A549 treated with AZD2906 at 1 μM for 4 hours (cell line): ENCODE measurements around the gene RASGRP1. TPM values are rescaled to one million over a fixed set of nuclear protein-coding genes. Genes with fewer than 3 reads are reported as not detected.

Experiments used
- total RNA-seq: library from RNA; stranded (reverse); fragments of 200-300 nt; extraction: Qiagen RNA extraction; gene quantifications from 5 replicates; pipeline ENCODE4 v1.2.3, GENCODE V29; 2022

RASGRP1 gene
- 0.30 to 0.40 TPM (median 0.33 TPM) in 5 replicates for total RNA-seq

DNA sequence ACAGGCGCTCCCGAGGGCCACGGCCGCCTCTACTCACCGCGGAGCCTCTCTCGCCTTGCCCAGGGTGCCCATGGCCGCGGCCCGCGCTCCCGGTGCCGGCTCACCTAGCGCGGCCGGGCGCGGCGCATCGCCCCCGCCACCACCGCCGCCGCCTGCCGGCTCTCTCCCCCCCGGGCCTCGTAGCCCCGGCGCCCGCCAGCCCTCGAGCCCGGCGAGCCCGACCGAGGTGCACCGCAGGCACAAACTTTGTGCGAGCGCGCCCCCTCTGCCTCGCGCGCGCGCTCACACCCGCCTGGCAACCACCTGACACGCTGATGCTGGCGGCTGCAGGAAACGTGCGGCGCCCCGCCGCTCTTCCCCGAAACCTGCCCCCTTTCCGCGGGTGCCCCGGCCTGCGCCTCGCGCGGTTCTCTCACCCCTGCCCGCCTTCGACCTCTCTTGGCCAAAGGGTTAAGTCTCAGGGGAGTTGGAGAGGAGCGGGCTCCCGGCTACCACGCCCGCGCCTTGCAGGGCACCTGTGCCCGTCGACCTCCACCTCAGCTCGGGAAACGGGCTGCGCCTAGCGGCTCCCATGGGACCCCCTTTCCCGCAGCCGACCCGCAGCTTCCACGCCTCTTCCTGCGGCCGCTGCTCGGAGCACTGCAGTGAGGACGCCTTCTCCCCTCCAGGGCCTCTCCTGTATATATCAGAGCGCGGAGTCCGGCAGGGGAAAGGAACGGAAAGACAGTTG is at the start of gene RASGRP1:
Gene RASGRP1 (minus strand): TSS at position 258 of the 730 bp plus-strand sequence. CDS start 186 bp downstream, at position 72.

DNA sequence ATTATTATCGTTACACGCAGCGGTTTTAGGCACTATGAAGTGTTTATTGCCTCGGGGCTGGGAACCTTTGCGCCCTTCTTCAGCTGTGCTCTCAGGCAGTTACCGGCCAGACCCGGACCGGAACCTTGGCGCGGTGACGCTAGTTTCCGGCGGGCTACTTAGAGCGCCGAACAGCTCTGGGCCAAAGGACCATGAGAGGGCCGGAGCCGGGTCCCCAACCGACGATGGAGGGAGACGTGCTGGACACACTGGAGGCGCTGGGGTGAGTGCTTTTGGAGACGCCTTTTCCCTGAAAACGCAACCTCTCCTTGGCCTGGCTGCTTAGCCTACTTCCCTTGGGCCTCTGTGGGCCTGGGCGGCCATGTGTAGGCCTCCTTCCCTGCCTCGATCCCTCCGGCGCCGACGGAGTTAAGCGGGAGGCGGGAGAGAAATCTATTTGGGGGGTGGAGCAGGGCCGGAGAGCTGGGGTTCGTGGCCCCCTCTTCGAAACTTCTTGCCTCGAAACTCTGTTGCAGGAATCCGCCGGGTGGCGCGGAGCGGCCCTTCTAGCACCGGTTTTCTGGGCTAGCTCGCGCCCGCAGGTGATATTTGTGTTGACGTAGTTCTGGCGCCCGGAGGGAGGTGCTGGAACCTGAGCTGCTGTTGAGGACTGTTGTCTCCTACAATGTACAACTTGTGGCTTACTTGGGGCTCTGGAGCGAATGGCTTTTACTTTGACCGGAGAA is 110.5 kb downstream of the RASGRP1 start, which contains the start of gene FAM98B:
Gene FAM98B (plus strand): TSS at position 157 of the 725 bp plus-strand sequence. CDS start 35 bp downstream, at position 192.

Other genes with a start within 250 kb of the RASGRP1 start
- gene FAM98B, start 110.7 kb downstream of the RASGRP1 start, total RNA-seq = 8.3 to 12.0 TPM (median 9.1 TPM) in 5 replicates